GM23338 (cell line): ENCODE data around the gene PPP2R5A. TPM values are rescaled to one million over a fixed set of nuclear protein-coding genes. Genes with fewer than 3 reads are reported as not detected.

Experiments
- CREB1 ChIP-seq: fragments of 250-450 bp; sonication (Bioruptor Pico); IDR thresholded peaks from 2 replicates; pipeline ENCODE4 v1.5.0; 2020; ENCODE audit warnings: low read depth, mild to moderate bottlenecking, moderate library complexity
- EZH2phosphoT487 ChIP-seq: fragments of 200-600 bp; sonication (generic); IDR thresholded peaks from one replicate; pipeline ENCODE4 v1.8.1; 2018; ENCODE audit warnings: antibody characterized with exemption; ENCODE audit not compliant: unreplicated experiment
- NANOG ChIP-seq: IDR thresholded peaks from 2 replicates; pipeline ENCODE4 v1.6.1; 2016; ENCODE audit warnings: antibody characterized with exemption, borderline replicate concordance
- REST ChIP-seq: IDR thresholded peaks from one replicate; pipeline ENCODE4 v1.6.1; 2018; ENCODE audit warnings: antibody characterized with exemption; ENCODE audit not compliant: unreplicated experiment
- STAT1 ChIP-seq: IDR thresholded peaks from one replicate; pipeline ENCODE4 v1.6.1; 2016; ENCODE audit warnings: antibody characterized with exemption; ENCODE audit not compliant: unreplicated experiment
- ZNF114 ChIP-seq: fragments of 250-450 bp; sonication (Bioruptor Pico); IDR thresholded peaks from 2 replicates; pipeline ENCODE4 v1.5.0; 2020; ENCODE audit warnings: mild to moderate bottlenecking, moderate library complexity
- polyA plus RNA-seq: library from polyadenylated mRNA; unstranded; fragments of >200 nt; fragmentation: Nextera tagmentation; extraction: Ambion mirVana; gene quantifications from 2 replicates; pipeline ENCODE4 v1.2.1, GENCODE V29; 2016
- total RNA-seq: library from RNA; depleted of rRNA; stranded (reverse); fragments of >200 nt; shearing (Covaris generic); gene quantifications from 2 replicates; pipeline ENCODE4 v1.2.3, GENCODE V29; 2014
- TF ChIP-seq, protein P1 (sequence below): fragments of 250-450 bp; sonication (Bioruptor Pico); IDR thresholded peaks from 2 replicates; pipeline ENCODE4 v1.5.0; 2020; ENCODE audit warnings: mild to moderate bottlenecking, moderate library complexity

The PPP2R5A gene
- total and polyA plus RNA-seq, 2 experiments from 2014 or later, result 16.2 to 43.5 TPM

DNA sequence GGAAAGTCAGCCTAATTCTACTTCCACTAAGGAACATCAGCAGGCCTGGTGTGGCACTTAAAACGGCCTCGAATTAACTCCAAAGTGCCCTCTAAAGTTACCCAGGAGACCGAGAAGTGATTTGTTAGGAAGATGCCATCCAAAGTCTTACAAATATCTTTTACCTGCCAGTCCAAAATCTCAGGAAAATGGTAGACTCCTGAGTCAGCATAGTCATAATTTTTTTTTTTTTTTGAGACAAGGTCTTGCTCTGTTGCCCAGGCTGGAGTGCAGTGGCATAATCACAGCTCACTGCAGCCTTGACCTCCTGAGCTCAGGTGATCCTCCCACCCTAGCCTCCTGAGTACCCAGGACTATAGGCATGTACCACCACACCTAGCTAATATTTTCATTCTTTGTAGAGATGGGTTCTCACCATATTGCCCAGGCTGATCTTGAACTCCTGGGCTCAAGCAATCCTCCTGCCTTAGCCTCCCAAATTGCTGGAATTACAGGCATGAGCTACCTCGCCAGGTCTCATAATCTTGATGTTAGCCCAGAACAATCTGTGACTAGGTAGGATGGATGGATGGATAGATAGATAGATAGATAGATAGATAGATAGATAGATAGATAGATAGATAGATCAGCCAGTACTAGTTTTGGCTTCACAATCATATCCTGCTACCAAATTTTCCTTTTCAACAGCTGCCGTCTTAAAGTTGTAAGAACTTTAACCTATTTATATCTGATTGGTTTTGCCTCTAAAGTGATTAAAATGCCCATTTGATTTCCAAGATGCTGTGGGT lies 25.3 kb upstream of the PPP2R5A start (continued):
- TF ChIP-seq REST (no peak), CREB1 (CRISPR knock-in tag) (no peak), EZH2phosphoT487 (no peak), NANOG (no peak), ZNF114 (no peak), STAT1 (no peak)
- TF ChIP-seq, protein P1, sequence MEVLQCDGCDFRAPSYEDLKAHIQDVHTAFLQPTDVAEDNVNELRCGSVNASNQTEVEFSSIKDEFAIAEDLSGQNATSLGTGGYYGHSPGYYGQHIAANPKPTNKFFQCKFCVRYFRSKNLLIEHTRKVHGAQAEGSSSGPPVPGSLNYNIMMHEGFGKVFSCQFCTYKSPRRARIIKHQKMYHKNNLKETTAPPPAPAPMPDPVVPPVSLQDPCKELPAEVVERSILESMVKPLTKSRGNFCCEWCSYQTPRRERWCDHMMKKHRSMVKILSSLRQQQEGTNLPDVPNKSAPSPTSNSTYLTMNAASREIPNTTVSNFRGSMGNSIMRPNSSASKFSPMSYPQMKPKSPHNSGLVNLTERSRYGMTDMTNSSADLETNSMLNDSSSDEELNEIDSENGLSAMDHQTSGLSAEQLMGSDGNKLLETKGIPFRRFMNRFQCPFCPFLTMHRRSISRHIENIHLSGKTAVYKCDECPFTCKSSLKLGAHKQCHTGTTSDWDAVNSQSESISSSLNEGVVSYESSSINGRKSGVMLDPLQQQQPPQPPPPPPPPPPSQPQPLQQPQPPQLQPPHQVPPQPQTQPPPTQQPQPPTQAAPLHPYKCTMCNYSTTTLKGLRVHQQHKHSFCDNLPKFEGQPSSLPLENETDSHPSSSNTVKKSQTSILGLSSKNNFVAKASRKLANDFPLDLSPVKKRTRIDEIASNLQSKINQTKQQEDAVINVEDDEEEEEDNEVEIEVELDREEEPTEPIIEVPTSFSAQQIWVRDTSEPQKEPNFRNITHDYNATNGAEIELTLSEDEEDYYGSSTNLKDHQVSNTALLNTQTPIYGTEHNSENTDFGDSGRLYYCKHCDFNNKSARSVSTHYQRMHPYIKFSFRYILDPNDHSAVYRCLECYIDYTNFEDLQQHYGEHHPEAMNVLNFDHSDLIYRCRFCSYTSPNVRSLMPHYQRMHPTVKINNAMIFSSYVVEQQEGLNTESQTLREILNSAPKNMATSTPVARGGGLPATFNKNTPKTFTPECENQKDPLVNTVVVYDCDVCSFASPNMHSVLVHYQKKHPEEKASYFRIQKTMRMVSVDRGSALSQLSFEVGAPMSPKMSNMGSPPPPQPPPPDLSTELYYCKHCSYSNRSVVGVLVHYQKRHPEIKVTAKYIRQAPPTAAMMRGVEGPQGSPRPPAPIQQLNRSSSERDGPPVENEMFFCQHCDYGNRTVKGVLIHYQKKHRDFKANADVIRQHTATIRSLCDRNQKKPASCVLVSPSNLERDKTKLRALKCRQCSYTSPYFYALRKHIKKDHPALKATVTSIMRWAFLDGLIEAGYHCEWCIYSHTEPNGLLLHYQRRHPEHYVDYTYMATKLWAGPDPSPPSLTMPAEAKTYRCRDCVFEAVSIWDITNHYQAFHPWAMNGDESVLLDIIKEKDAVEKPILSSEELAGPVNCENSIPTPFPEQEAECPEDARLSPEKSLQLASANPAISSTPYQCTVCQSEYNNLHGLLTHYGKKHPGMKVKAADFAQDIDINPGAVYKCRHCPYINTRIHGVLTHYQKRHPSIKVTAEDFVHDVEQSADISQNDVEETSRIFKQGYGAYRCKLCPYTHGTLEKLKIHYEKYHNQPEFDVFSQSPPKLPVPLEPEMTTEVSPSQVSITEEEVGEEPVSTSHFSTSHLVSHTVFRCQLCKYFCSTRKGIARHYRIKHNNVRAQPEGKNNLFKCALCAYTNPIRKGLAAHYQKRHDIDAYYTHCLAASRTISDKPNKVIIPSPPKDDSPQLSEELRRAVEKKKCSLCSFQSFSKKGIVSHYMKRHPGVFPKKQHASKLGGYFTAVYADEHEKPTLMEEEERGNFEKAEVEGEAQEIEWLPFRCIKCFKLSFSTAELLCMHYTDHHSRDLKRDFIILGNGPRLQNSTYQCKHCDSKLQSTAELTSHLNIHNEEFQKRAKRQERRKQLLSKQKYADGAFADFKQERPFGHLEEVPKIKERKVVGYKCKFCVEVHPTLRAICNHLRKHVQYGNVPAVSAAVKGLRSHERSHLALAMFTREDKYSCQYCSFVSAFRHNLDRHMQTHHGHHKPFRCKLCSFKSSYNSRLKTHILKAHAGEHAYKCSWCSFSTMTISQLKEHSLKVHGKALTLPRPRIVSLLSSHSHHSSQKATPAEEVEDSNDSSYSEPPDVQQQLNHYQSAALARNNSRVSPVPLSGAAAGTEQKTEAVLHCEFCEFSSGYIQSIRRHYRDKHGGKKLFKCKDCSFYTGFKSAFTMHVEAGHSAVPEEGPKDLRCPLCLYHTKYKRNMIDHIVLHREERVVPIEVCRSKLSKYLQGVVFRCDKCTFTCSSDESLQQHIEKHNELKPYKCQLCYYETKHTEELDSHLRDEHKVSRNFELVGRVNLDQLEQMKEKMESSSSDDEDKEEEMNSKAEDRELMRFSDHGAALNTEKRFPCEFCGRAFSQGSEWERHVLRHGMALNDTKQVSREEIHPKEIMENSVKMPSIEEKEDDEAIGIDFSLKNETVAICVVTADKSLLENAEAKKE, result no peak
